ENCODE measurements around the gene ISM1.

Gene ISM1

GRCh38 chr20:13283869-13284829 is 63.1 kb downstream of the ISM1 start:
- no peak for DNase-seq (ENCODE audit: low read depth in 3 of 3)

GRCh38 chr20:13284830-13285229 is 63.8 kb downstream of the ISM1 start:
- no peak for DNase-seq (ENCODE audit: low read depth in 3 of 3)

GRCh38 chr20:13285408-13285807 is 64.3 kb downstream of the ISM1 start:
- no peak for DNase-seq (ENCODE audit: low read depth in 3 of 3)

GRCh38 chr20:13286052-13286451 is 65.0 kb downstream of the ISM1 start:
- no peak for DNase-seq (ENCODE audit: low read depth in 3 of 3)

- DNase-seq (ENCODE audit: low read depth in 3 of 3) = no peak
Measured at GRCh38 chr20:13286607-13287006, 65.5 kb downstream of the ISM1 start.

- no peak for DNase-seq (ENCODE audit: low read depth in 3 of 3)
Measured at GRCh38 chr20:13288357-13288756, 67.3 kb downstream of the ISM1 start.

GRCh38 chr20:13289031-13289430 is 68.0 kb downstream of the ISM1 start:
- no peak for DNase-seq (ENCODE audit: low read depth in 3 of 3)

GRCh38 chr20:13290724-13291123 is 69.7 kb downstream of the ISM1 start:
- DNase-seq (ENCODE audit: low read depth in 3 of 3) = no peak

GRCh38 chr20:13291157-13291556 is 70.1 kb downstream of the ISM1 start:
- no peak for DNase-seq (ENCODE audit: low read depth in 3 of 3)

- DNase-seq (ENCODE audit: low read depth in 3 of 3) = no peak
Measured at GRCh38 chr20:13292201-13292885, 71.3 kb downstream of the ISM1 start.

GRCh38 chr20:13294522-13294921 is 73.4 kb downstream of the ISM1 start:
- no peak for DNase-seq (ENCODE audit: low read depth in 3 of 3)

GRCh38 chr20:13295637-13296036 is 74.6 kb downstream of the ISM1 start:
- no peak for DNase-seq (ENCODE audit: low read depth in 3 of 3)

GRCh38 chr20:13296070-13296469 is 75.0 kb downstream of the ISM1 start:
- no peak for DNase-seq (ENCODE audit: low read depth in 3 of 3)

GRCh38 chr20:13297147-13297899 is 76.2 kb downstream of the ISM1 start:
- DNase-seq (ENCODE audit: low read depth in 3 of 3) = no peak

- no peak for DNase-seq (ENCODE audit: low read depth in 3 of 3)
Measured at GRCh38 chr20:13298692-13299373, 77.8 kb downstream of the ISM1 start.

GRCh38 chr20:13299401-13299800 is 78.3 kb downstream of the ISM1 start:
- DNase-seq (ENCODE audit: low read depth in 3 of 3) = no peak

- DNase-seq (ENCODE audit: low read depth in 3 of 3) = no peak
Measured at GRCh38 chr20:13301596-13301995, 80.5 kb downstream of the ISM1 start.

GRCh38 chr20:13302647-13303450 is 81.8 kb downstream of the ISM1 start:
- DNase-seq (ENCODE audit: low read depth in 3 of 3) = peak in 2 of 3 experiments; percentile 21 to 41

- DNase-seq (ENCODE audit: low read depth in 3 of 3) = no peak
Measured at GRCh38 chr20:13305284-13305683, 84.2 kb downstream of the ISM1 start.

GRCh38 chr20:13307562-13308163 is 86.6 kb downstream of the ISM1 start:
- DNase-seq (ENCODE audit: low read depth in 3 of 3) = no peak

Data from stimulated activated CD4-positive, alpha-beta T cell treated with anti-CD3 and anti-CD28 coated beads, TNF-alpha, amount 100 ng/mL, for 24 hours (primary cell).